Neural progenitor cell (in vitro differentiated cells): ENCODE data around the gene TRIM43.

Source experiments
- CTCF ChIP-seq: fragments of 200-600 bp; sonication (generic); IDR thresholded peaks from 2 replicates; pipeline ENCODE4 v1.5.1; 2017; ENCODE audit warnings: antibody characterized with exemption, mild to moderate bottlenecking
- EZH2 ChIP-seq: fragments of 200-600 bp; sonication (generic); IDR thresholded peaks from 2 replicates; pipeline ENCODE4 v1.6.1; 2017; ENCODE audit warnings: antibody characterized with exemption, mild to moderate bottlenecking, moderate library complexity
- EZH2phosphoT487 ChIP-seq: fragments of 200-600 bp; sonication (generic); IDR thresholded peaks from 2 replicates; pipeline ENCODE4 v1.6.1; 2017; ENCODE audit warnings: antibody characterized with exemption

GRCh38 chr2:95578539-95578938 lies 13.3 kb upstream of the TRIM43 start:
- TF ChIP-seq EZH2 (no peak), CTCF (no peak), EZH2phosphoT487 (no peak)
